ENCODE measurements around the gene ANO2. TPM values are rescaled to one million over a fixed set of nuclear protein-coding genes. Genes with fewer than 3 reads are reported as not detected.

ANO2 gene
- total RNA-seq, 1 experiment from 2014 or later: not detected

DNA sequence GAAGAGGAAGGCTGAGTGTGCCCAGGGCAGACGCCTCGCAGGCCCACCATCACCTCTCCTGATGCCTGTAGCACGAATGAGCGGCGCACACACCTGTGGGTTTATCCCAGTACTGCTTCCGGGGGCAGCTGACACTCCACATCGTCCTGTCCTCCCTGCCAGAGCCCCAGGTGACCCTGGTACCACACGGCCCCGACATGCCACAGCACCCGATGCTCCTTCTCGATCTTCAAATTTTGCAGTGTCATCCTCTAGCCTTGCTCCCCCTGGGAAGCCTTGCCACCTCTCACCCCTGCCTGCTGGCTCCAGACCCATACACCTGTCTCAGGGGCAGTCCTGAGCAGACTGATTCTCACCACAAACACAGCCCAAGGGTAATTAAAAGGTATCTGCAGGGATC lies 40.6 kb downstream of the ANO2 start:
- H3F3A ChIP-seq (ENCODE audit: low read length, unreplicated experiment): no peaks in the 10 kb centered on the region
- H2AFZ ChIP-seq (ENCODE audit: low read length): no peak overlapping the region
- H3K36me3 ChIP-seq (ENCODE audit: low read depth, low read length): no peaks in the 10 kb centered on the region
- DNase-seq (no peak), ATAC-seq (no peak)
- no peaks in the 10 kb centered on the region for H3K79me2 ChIP-seq (ENCODE audit: low read length)
- H3K4me3 ChIP-seq (ENCODE audit: low read length): no peak overlapping the region
- H3K27ac ChIP-seq (ENCODE audit: low read length): no peak overlapping the region
- H3K9me3 ChIP-seq (ENCODE audit: low read length): no peaks in the 10 kb centered on the region
- no peaks in the 10 kb centered on the region for H3K4me1 ChIP-seq (ENCODE audit: insufficient read depth, low read length)
- no TSS peak for BruUV-seq (replicated peaks)
- peaks cover 30% of the 10 kb centered on the region for H3K27me3 ChIP-seq (ENCODE audit: low read length)
- TF ChIP-seq EZH2 (IDR thresholded peaks at IDR 0.05; ENCODE audit: low read length, unreplicated experiment): no peak
- TF ChIP-seq, protein P1, sequence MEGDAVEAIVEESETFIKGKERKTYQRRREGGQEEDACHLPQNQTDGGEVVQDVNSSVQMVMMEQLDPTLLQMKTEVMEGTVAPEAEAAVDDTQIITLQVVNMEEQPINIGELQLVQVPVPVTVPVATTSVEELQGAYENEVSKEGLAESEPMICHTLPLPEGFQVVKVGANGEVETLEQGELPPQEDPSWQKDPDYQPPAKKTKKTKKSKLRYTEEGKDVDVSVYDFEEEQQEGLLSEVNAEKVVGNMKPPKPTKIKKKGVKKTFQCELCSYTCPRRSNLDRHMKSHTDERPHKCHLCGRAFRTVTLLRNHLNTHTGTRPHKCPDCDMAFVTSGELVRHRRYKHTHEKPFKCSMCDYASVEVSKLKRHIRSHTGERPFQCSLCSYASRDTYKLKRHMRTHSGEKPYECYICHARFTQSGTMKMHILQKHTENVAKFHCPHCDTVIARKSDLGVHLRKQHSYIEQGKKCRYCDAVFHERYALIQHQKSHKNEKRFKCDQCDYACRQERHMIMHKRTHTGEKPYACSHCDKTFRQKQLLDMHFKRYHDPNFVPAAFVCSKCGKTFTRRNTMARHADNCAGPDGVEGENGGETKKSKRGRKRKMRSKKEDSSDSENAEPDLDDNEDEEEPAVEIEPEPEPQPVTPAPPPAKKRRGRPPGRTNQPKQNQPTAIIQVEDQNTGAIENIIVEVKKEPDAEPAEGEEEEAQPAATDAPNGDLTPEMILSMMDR (conservative IDR thresholded peaks at IDR 0.05; ENCODE audit: low read depth, low read length): no peak
- no peak for TF ChIP-seq EZH2phosphoT487 (IDR thresholded peaks at IDR 0.05; ENCODE audit: borderline replicate concordance, low read length)
- ChIA-PET POLR2A (ENCODE audit: unreplicated experiment) (no interaction called here), CTCF (no interaction called here)
- H3K9ac ChIP-seq (ENCODE audit: low read length): no peak overlapping the region
- H3K9me2 ChIP-seq (replicated peaks; ENCODE audit: low read length): no peaks in the 10 kb centered on the region
- H3K4me2 ChIP-seq (ENCODE audit: low read length): no peak overlapping the region
- H4K20me1 ChIP-seq (ENCODE audit: low read length): no peaks in the 10 kb centered on the region
- intact Hi-C loops (cut with micrococcal nuclease): no loop called here

DNA sequence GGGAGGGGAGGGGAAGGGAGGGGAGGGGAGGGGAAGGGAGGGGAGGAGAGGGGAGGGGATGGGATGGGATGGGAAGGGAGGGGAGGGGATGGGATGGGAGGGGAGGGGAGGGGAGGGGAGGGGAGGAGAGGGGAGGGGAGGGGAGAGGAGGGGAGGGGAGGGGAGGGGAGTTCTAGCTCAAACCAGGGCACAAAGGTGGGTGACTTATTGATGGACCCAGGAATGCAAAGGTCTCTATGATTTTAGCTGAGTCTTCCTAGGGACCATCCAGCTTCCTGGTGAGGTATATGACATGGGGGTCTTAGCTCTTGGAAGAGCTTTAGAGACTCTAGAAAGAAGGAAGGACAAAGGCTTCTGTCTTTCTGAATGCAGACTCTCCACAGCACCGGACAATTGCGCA lies 42.3 kb downstream of the ANO2 start:
- H4K20me1 ChIP-seq (ENCODE audit: low read length): no peaks in the 10 kb centered on the region
- no peaks in the 10 kb centered on the region for H3K9me2 ChIP-seq (replicated peaks; ENCODE audit: low read length)
- H3K27ac ChIP-seq (ENCODE audit: low read length): no peak overlapping the region
- H3K9me3 ChIP-seq (ENCODE audit: low read length): no peaks in the 10 kb centered on the region
- POLR2A ChIA-PET (ENCODE audit: unreplicated experiment): no interaction called here
- no peak overlapping the region for H2AFZ ChIP-seq (ENCODE audit: low read length)
- H3K4me1 ChIP-seq (ENCODE audit: insufficient read depth, low read length): no peaks in the 10 kb centered on the region
- H3K4me3 ChIP-seq (ENCODE audit: low read length): no peak overlapping the region
- intact Hi-C loops (cut with micrococcal nuclease): no loop called here
- H3K27me3 ChIP-seq (ENCODE audit: low read length): peaks cover 16% of the 10 kb centered on the region
- ATAC-seq (no peak), DNase-seq (no peak)
- BruUV-seq (replicated peaks): no TSS peak
- TF ChIP-seq EZH2 (IDR thresholded peaks at IDR 0.05; ENCODE audit: low read length, unreplicated experiment): no peak
- TF ChIP-seq, protein P1 (conservative IDR thresholded peaks at IDR 0.05; ENCODE audit: low read depth, low read length): no peak
- no peak for TF ChIP-seq EZH2phosphoT487 (IDR thresholded peaks at IDR 0.05; ENCODE audit: borderline replicate concordance, low read length)
- no peak overlapping the region for H3K4me2 ChIP-seq (ENCODE audit: low read length)
- CTCF ChIA-PET: no interaction called here
- H3K36me3 ChIP-seq (ENCODE audit: low read depth, low read length): no peaks in the 10 kb centered on the region
- no peak overlapping the region for H3K9ac ChIP-seq (ENCODE audit: low read length)
- H3F3A ChIP-seq (ENCODE audit: low read length, unreplicated experiment): no peaks in the 10 kb centered on the region
- H3K79me2 ChIP-seq (ENCODE audit: low read length): no peaks in the 10 kb centered on the region

DNA sequence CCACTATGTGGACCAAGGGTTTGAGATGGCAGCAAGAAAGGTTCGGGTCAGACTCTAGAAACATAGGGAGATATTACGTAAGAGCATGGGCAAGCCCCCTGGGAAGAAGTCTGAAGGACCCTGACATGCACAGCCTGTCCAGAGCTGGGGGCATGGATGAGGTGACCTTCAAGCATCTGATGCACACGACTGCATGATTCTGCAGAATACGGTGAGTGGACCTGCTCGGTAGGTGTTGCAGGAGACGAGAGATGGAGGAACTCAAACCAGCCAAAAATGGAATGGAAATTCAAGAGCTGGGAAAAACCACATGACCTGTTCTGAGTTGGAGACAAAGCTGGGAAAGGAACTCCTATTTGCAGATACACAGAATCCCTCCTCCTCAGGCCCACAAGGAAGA lies 43.6 kb downstream of the ANO2 start:
- no peak for ATAC-seq
- Histone ChIP-seq H3K4me1 (ENCODE audit: insufficient read depth, low read length) (no peaks in the 10 kb centered on the region), H3K79me2 (ENCODE audit: low read length) (no peaks in the 10 kb centered on the region), H2AFZ (ENCODE audit: low read length) (no peak overlapping the region), H3K9ac (ENCODE audit: low read length) (no peak overlapping the region), H3K9me2 (replicated peaks; ENCODE audit: low read length) (no peaks in the 10 kb centered on the region), H3F3A (ENCODE audit: low read length, unreplicated experiment) (no peaks in the 10 kb centered on the region), H3K4me3 (ENCODE audit: low read length) (no peak overlapping the region), H3K27me3 (ENCODE audit: low read length) (0 out of 2 replicates have a peak, but pooled peaks cover 8% of the 10 kb centered on the region), H3K36me3 (ENCODE audit: low read depth, low read length) (no peaks in the 10 kb centered on the region), H3K27ac (ENCODE audit: low read length) (no peak overlapping the region), H3K9me3 (ENCODE audit: low read length) (no peaks in the 10 kb centered on the region), H4K20me1 (ENCODE audit: low read length) (no peaks in the 10 kb centered on the region), H3K4me2 (ENCODE audit: low read length) (no peak overlapping the region)
- intact Hi-C loops (cut with micrococcal nuclease): no loop called here
- DNase-seq: no peak
- ChIA-PET CTCF (no interaction called here), POLR2A (ENCODE audit: unreplicated experiment) (no interaction called here)
- no peak for TF ChIP-seq EZH2 (IDR thresholded peaks at IDR 0.05; ENCODE audit: low read length, unreplicated experiment)
- TF ChIP-seq EZH2phosphoT487 (IDR thresholded peaks at IDR 0.05; ENCODE audit: borderline replicate concordance, low read length): no peak
- TF ChIP-seq, protein P1 (conservative IDR thresholded peaks at IDR 0.05; ENCODE audit: low read depth, low read length): no peak
- BruUV-seq (replicated peaks): no TSS peak
